ENCODE data around the gene CD81.

DNA sequence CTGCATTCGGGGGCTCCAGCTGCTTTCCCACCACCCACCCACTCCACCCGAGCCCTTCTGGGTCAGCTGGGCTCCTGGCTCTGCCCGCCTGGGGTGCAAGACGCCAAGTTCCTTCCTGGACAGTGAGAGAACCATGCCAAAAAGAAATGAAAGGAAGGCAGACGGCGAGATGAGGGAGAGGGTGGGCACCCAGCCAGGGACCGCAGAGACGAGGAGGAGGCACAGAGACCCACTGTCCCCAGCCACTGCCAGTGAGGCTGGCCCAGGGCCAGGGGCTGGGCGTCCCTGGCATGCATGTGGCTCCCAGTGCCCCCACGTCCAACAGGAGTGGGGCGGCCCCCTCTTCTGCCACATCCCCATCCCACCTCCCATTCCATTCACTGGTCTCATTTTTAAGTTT lies 10.8 kb upstream of the CD81 start:
- TF ChIP-seq, protein P1, sequence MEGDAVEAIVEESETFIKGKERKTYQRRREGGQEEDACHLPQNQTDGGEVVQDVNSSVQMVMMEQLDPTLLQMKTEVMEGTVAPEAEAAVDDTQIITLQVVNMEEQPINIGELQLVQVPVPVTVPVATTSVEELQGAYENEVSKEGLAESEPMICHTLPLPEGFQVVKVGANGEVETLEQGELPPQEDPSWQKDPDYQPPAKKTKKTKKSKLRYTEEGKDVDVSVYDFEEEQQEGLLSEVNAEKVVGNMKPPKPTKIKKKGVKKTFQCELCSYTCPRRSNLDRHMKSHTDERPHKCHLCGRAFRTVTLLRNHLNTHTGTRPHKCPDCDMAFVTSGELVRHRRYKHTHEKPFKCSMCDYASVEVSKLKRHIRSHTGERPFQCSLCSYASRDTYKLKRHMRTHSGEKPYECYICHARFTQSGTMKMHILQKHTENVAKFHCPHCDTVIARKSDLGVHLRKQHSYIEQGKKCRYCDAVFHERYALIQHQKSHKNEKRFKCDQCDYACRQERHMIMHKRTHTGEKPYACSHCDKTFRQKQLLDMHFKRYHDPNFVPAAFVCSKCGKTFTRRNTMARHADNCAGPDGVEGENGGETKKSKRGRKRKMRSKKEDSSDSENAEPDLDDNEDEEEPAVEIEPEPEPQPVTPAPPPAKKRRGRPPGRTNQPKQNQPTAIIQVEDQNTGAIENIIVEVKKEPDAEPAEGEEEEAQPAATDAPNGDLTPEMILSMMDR (IDR thresholded peaks at IDR 0.05), result no peak
- no peak for TF ChIP-seq POLR2A (IDR thresholded peaks at IDR 0.05)
